Upper lobe of right lung (tissue), 1 donor: ENCODE results near the gene LYSMD4. TPM values are rescaled to one million over a fixed set of nuclear protein-coding genes. Genes with fewer than 3 reads are reported as not detected.
"Not testable (repeated sequence)": the region's sequence is repeated elsewhere in the genome, so short reads cannot be mapped to it uniquely, and the experiment has no call there.

Experiments used
- ATAC-seq: fragments of 200-7000 bp; cut with Tn5 transposase; one replicate; pipeline ENCODE4 v1.9.1; 2020; ENCODE audit warnings: mild to moderate bottlenecking, moderate library complexity
- DNase-seq: peaks from one replicate; pipeline ENCODE4 v3.0.0-alpha.2; 2020
- H3K27ac ChIP-seq: fragments of 200-600 bp; one replicate; pipeline ENCODE4 v1.8.0; 2022
- H3K27me3 ChIP-seq: fragments of 200-600 bp; one replicate; pipeline ENCODE4 v1.8.0; 2022; ENCODE audit warnings: mild to moderate bottlenecking
- H3K36me3 ChIP-seq: fragments of 200-600 bp; one replicate; pipeline ENCODE4 v1.8.0; 2022
- H3K4me1 ChIP-seq: fragments of 200-600 bp; one replicate; pipeline ENCODE4 v1.8.0; 2022
- H3K4me3 ChIP-seq: fragments of 200-600 bp; one replicate; pipeline ENCODE4 v1.8.0; 2022; ENCODE audit warnings: mild to moderate bottlenecking
- H3K9me3 ChIP-seq: fragments of 200-600 bp; one replicate; pipeline ENCODE4 v1.8.0; 2022
- CTCF ChIP-seq: fragments of 200-600 bp; IDR thresholded peaks from one replicate; pipeline ENCODE4 v1.8.0; 2022; ENCODE audit warnings: antibody characterized with exemption
- intact Hi-C: fragments of 100-400 bp; cut with DNase I; formaldehyde crosslinking; loops from one replicate; pipeline ENCODE4 v1.11.0; 2022
- long read RNA-seq: library from polyadenylated mRNA; unstranded; transcript quantifications from one replicate; pipeline ENCODE4 v2.0.0, GENCODE V29; 2021
- total RNA-seq: library from RNA; stranded (reverse); fragmentation: NEBNext Ultra II Directional; extraction: Animal tissue kit (Norgen Biotek cat#: 25700); gene quantifications from one replicate; pipeline ENCODE4 v1.2.1, GENCODE V29; 2021
- donor health status: DM: no; HTN: yes; CAD: no; lungs with severe emphysema.

LYSMD4 gene
- total RNA-seq = 9.1 TPM
- long read RNA-seq, partial matches to known transcripts = 3 of 19 reads
- long read RNA-seq, other reads (novel, unspliced or antisense) = 10 of 19 reads

- peaks cover 8% of the 10 kb centered on the region for H3K36me3 ChIP-seq
- peaks cover 22% of the 10 kb centered on the region for H3K4me1 ChIP-seq
- peak; percentile 99 for ATAC-seq
- H3K9me3 ChIP-seq = no peaks in the 10 kb centered on the region
- H3K27me3 ChIP-seq = no peaks in the 10 kb centered on the region
- H3K27ac ChIP-seq = peak within 1 kb of the TSS; percentile 85
- DNase-seq = peak; percentile 100
- TF ChIP-seq CTCF = no peak
- intact Hi-C loops = no loop called here
- H3K4me3 ChIP-seq = peak within 1 kb of the TSS; percentile 96
Observed at GRCh38 chr15:99733268-99734039, at the start of gene LYSMD4. Gene LYSMD4, minus strand, starts transcription at chr15:99733437. Its CDS starts 1,438 bp downstream, at chr15:99731999.

- H3K27ac ChIP-seq, ATAC-seq, H3K9me3 ChIP-seq, H3K27me3 ChIP-seq, intact Hi-C loops, H3K4me3 ChIP-seq, DNase-seq, H3K36me3 ChIP-seq, H3K4me1 ChIP-seq: not testable (repeated sequence)
Observed at GRCh38 chr15:99782029-99782428, 48.8 kb upstream of the LYSMD4 start.

GRCh38 chr15:99777144-99777543 lies 43.9 kb upstream of the LYSMD4 start:
- Histone ChIP-seq H3K4me1 (no peaks in the 10 kb centered on the region), H3K4me3 (no peak overlapping the region), H3K27me3 (no peaks in the 10 kb centered on the region), H3K27ac (no peak overlapping the region), H3K9me3 (no peaks in the 10 kb centered on the region), H3K36me3 (no peaks in the 10 kb centered on the region)
- DNase-seq = no peak
- intact Hi-C loops = no loop called here
- TF ChIP-seq CTCF = no peak
- no peak for ATAC-seq

- TF ChIP-seq CTCF = no peak
- intact Hi-C loops = no loop called here
Observed at GRCh38 chr15:99764522-99764921, 31.3 kb upstream of the LYSMD4 start.

GRCh38 chr15:99763827-99764226 lies 30.6 kb upstream of the LYSMD4 start:
- H3K9me3 ChIP-seq = no peaks in the 10 kb centered on the region
- no peaks in the 10 kb centered on the region for H3K36me3 ChIP-seq
- H3K4me1 ChIP-seq = no peaks in the 10 kb centered on the region
- no peaks in the 10 kb centered on the region for H3K27me3 ChIP-seq
- no peak overlapping the region for H3K27ac ChIP-seq
- H3K4me3 ChIP-seq = no peak overlapping the region
- TF ChIP-seq CTCF = no peak
- DNase-seq (no peak), ATAC-seq (no peak)
- intact Hi-C loops = no loop called here

More at GRCh38 chr15:99764522-99764921, 31.3 kb upstream of the LYSMD4 start:
- H3K9me3 ChIP-seq = no peaks in the 10 kb centered on the region
- H3K4me1 ChIP-seq = no peaks in the 10 kb centered on the region
- H3K27ac ChIP-seq = no peak overlapping the region
- H3K27me3 ChIP-seq = no peaks in the 10 kb centered on the region
- H3K4me3 ChIP-seq = no peak overlapping the region
- H3K36me3 ChIP-seq = no peaks in the 10 kb centered on the region
- ATAC-seq (no peak), DNase-seq (no peak)

GRCh38 chr15:99762288-99762687 lies 29.1 kb upstream of the LYSMD4 start:
- ATAC-seq (no peak), DNase-seq (no peak)
- intact Hi-C loops = no loop called here
- no peaks in the 10 kb centered on the region for H3K4me1 ChIP-seq
- H3K27me3 ChIP-seq = no peaks in the 10 kb centered on the region
- TF ChIP-seq CTCF = no peak
- no peaks in the 10 kb centered on the region for H3K9me3 ChIP-seq
- H3K36me3 ChIP-seq = no peaks in the 10 kb centered on the region
- H3K27ac ChIP-seq = no peak overlapping the region
- H3K4me3 ChIP-seq = no peak overlapping the region
